Kasumi-1 (cell line): ENCODE measurements around the gene MS4A6E.

Source experiments
- DNase-seq, 2 experiments: peaks; one replicate each; lab custom pipeline; 2025; lab: John Stamatoyannopoulos, UW

MS4A6E gene

DNA sequence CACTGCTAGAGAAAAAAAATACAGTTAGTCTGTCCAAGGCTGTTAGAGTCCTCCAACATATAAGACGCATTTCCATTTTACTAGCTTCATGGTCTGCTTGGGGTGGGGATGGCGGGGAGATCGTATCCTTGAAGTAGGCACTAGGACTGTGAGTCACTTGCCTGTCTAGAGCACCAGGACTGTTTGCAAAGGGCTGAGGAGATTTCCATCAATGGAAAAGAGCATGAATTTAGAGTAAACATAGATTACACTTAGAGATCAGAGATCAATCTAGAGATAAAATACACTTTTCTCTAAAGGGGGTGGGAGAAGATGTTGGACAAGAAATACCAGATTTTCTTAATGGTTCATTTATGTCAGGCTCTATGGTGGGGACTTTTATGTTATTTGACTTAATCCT, 49.5 kb downstream of the MS4A6E start:
- DNase-seq, result no peak

DNA sequence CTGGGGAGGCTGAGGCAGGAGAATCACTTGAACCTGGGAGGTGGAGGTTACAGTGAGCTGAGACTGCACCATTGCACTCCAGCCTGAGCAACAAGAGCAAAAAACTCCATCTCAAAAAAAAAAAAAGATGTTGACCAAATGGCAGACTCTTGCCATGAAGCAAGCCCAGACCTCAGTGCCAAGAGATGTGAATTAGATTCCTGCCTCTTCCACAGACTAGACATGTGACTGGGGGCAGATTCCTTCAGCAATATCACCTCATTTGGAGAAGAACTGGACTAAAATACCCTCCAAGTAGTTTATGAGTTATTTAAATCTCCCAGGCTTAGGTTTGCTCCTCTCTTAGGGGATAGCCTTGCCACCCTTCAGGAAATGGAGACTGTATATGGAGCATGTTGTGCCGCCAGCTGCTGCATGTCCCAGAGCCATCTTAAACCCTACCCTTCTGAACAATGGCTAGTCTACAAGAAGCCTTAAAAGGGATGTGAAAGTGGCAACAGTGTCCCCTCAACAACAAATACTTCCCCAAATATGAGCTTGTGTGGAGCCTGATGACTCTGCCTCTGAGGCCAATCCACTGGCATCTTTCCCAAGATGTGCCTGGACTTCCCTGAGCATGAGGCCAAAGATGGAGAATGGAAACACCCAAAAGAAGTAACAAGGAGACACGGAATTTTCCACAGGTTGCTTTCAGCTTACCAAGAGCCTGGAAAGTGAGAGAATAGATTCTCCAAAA, 50.5 kb downstream of the MS4A6E start:
- peak; percentile 56 to 59 for DNase-seq

- DNase-seq, result peak; percentile 98 to 99
Measured at GRCh38 chr11:60378354-60378753, 51.3 kb downstream of the MS4A6E start, which contains the start of gene MS4A7. Gene MS4A7 (plus strand): TSS chr11:60378532. CDS start chr11:60383142, 4,610 bp downstream.

GRCh38 chr11:60389279-60389910, 62.3 kb downstream of the MS4A6E start:
- DNase-seq, result peak; percentile 87 to 91

GRCh38 chr11:60390419-60390818, 63.4 kb downstream of the MS4A6E start:
- DNase-seq, result peak; percentile 5 to 28
